ENCODE measurements around the gene KPTN. TPM values are rescaled to one million over a fixed set of nuclear protein-coding genes. Genes with fewer than 3 reads are reported as not detected.

KPTN gene
- total RNA-seq, 1 experiment from 2014 or later: 23.8 TPM

DNA sequence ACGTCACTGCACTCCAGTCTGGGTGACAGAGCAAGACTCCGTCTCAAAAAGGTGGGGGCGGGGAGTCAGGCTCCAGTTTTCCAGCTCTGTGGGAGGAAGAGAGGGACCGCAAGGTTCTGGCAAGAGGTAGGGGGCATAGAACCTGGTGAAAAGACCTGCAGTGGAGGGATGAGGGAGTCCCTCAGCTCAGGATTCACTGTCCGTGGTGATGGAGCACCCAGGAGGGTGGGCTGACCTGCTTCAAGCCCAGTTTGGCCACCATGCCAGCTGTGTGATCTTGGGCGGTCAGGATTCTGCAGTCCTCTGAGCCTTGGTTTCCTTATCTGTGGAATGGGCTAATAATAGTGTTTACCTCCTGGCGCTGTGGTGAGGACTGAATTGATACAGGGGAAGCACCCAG is 33.5 kb downstream of the KPTN start:
- Histone ChIP-seq H3K27me3 (ENCODE audit: insufficient read depth, low read length) (peaks cover 6% of the 10 kb centered on the region), H3K27ac (ENCODE audit: low read depth, low read length) (no peak overlapping the region), H3K9me3 (ENCODE audit: control insufficient read depth in 1 of 2, insufficient read depth in 1 of 2, low read depth in 1 of 2, low read length in 2 of 2) (0 out of 4 replicates have a peak, but pooled peaks cover 0 to under 1% of the 10 kb centered on the region in 2 experiments), H3K4me3 (replicated peaks in 1 of 2; ENCODE audit: low read depth in 1 of 2, low read length in 2 of 2) (no peak overlapping the region), H3K9ac (ENCODE audit: low read length) (no peak overlapping the region), H3K4me2 (ENCODE audit: low read length) (no peak overlapping the region), H2AFZ (ENCODE audit: low read depth, low read length, poor library complexity, severe bottlenecking) (no peak overlapping the region), H3K36me3 (ENCODE audit: control insufficient read depth in 1 of 2, insufficient read depth in 2 of 2, low read length in 2 of 2) (no peaks in the 10 kb centered on the region), H3K79me2 (ENCODE audit: insufficient read depth, low read length) (no peaks in the 10 kb centered on the region), H4K20me1 (ENCODE audit: insufficient read depth) (no peaks in the 10 kb centered on the region), H3K4me1 (ENCODE audit: control insufficient read depth in 1 of 2, insufficient read depth in 2 of 2, low read length in 2 of 2) (peaks cover 17 to 21% of the 10 kb centered on the region in 2 experiments), H3K9me2 (ENCODE audit: insufficient read depth) (no peaks in the 10 kb centered on the region)
- CTCF ChIA-PET: no interaction called here
- ATAC-seq (no peak), DNase-seq (ENCODE audit: low read depth, low spot score) (no peak)
- no TSS peak for BruUV-seq (replicated peaks)
- RAD21 ChIA-PET (ENCODE audit: low non-redundant PET in 1 of 2, low total read pairs in 2 of 2, uncharacterized antibody in 2 of 2, unreplicated experiment in 2 of 2): no interaction called here
- intact Hi-C loops (cut with micrococcal nuclease): no loop called here
- POLR2A ChIA-PET: no interaction called here
- TF ChIP-seq, protein P1, sequence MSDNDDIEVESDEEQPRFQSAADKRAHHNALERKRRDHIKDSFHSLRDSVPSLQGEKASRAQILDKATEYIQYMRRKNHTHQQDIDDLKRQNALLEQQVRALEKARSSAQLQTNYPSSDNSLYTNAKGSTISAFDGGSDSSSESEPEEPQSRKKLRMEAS (IDR thresholded peaks at IDR 0.05): no peak
- TF ChIP-seq CEBPB (IDR thresholded peaks at IDR 0.05; ENCODE audit: low read depth): no peak
- TF ChIP-seq EGR1 (IDR thresholded peaks at IDR 0.05; ENCODE audit: low read depth): no peak
- TF ChIP-seq SIN3A (IDR thresholded peaks at IDR 0.05; ENCODE audit: low read depth): no peak
- TF ChIP-seq, protein P2, sequence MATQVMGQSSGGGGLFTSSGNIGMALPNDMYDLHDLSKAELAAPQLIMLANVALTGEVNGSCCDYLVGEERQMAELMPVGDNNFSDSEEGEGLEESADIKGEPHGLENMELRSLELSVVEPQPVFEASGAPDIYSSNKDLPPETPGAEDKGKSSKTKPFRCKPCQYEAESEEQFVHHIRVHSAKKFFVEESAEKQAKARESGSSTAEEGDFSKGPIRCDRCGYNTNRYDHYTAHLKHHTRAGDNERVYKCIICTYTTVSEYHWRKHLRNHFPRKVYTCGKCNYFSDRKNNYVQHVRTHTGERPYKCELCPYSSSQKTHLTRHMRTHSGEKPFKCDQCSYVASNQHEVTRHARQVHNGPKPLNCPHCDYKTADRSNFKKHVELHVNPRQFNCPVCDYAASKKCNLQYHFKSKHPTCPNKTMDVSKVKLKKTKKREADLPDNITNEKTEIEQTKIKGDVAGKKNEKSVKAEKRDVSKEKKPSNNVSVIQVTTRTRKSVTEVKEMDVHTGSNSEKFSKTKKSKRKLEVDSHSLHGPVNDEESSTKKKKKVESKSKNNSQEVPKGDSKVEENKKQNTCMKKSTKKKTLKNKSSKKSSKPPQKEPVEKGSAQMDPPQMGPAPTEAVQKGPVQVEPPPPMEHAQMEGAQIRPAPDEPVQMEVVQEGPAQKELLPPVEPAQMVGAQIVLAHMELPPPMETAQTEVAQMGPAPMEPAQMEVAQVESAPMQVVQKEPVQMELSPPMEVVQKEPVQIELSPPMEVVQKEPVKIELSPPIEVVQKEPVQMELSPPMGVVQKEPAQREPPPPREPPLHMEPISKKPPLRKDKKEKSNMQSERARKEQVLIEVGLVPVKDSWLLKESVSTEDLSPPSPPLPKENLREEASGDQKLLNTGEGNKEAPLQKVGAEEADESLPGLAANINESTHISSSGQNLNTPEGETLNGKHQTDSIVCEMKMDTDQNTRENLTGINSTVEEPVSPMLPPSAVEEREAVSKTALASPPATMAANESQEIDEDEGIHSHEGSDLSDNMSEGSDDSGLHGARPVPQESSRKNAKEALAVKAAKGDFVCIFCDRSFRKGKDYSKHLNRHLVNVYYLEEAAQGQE (IDR thresholded peaks at IDR 0.05; ENCODE audit: low read depth): no peak
- TF ChIP-seq SP1 (IDR thresholded peaks at IDR 0.05; ENCODE audit: low read depth): no peak
- no peak for TF ChIP-seq CBX3 (IDR thresholded peaks at IDR 0.05; ENCODE audit: low read depth)
- no peak for TF ChIP-seq EZH2phosphoT487 (IDR thresholded peaks at IDR 0.05; ENCODE audit: borderline replicate concordance)

Measured in HCT116 (cell line).